ENCODE data around the gene KPNB1.

DNA sequence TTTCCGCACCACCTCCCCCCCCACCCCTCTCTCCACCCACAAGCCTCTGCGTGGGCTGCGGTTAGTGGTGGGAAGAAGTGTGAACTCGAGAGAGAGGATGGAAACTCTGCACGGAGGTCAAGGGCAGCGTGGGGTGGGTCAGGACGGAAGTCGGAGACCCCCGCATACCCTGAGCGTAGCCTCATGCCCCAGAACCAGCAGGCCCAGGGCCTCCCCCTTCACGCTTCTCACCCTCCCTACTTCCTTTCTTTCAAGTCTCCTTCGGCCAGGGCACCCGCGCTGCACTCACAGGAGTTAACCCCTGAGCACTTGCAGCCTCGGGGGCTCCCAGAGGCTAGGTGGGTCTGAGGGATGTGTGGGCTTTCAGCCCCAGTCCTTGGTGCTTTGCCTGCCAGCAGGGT, 53.5 kb downstream of the KPNB1 start:
- TF ChIP-seq, protein P1, sequence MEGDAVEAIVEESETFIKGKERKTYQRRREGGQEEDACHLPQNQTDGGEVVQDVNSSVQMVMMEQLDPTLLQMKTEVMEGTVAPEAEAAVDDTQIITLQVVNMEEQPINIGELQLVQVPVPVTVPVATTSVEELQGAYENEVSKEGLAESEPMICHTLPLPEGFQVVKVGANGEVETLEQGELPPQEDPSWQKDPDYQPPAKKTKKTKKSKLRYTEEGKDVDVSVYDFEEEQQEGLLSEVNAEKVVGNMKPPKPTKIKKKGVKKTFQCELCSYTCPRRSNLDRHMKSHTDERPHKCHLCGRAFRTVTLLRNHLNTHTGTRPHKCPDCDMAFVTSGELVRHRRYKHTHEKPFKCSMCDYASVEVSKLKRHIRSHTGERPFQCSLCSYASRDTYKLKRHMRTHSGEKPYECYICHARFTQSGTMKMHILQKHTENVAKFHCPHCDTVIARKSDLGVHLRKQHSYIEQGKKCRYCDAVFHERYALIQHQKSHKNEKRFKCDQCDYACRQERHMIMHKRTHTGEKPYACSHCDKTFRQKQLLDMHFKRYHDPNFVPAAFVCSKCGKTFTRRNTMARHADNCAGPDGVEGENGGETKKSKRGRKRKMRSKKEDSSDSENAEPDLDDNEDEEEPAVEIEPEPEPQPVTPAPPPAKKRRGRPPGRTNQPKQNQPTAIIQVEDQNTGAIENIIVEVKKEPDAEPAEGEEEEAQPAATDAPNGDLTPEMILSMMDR (IDR thresholded peaks at IDR 0.05; ENCODE audit: insufficient read depth, low read length, poor library complexity, severe bottlenecking), result no peak
- TF ChIP-seq EZH2phosphoT487 (conservative IDR thresholded peaks at IDR 0.05; ENCODE audit: low read length), result no peak

Measured in SU-DHL-6 (cell line).